Hypothalamus (tissue), 51 donors: Measurements from ENCODE around the gene EXOC6.
A peak's percentile ranks its signal among the peaks of the same experiment; 100 is the strongest.
"Not testable (repeated sequence)": the region's sequence is repeated elsewhere in the genome, so short reads cannot be mapped to it uniquely, and the experiment has no call there.

Source experiments
- DNase-seq, 51 donors: peaks; one replicate each; lab custom pipeline; 2025; lab: John Stamatoyannopoulos, UW

The EXOC6 gene

GRCh38 chr10:92929896-92930295, 81.6 kb downstream of the EXOC6 start:
- no peak for DNase-seq

GRCh38 chr10:92931597-92931996, 83.3 kb downstream of the EXOC6 start:
- DNase-seq = no peak

DNA sequence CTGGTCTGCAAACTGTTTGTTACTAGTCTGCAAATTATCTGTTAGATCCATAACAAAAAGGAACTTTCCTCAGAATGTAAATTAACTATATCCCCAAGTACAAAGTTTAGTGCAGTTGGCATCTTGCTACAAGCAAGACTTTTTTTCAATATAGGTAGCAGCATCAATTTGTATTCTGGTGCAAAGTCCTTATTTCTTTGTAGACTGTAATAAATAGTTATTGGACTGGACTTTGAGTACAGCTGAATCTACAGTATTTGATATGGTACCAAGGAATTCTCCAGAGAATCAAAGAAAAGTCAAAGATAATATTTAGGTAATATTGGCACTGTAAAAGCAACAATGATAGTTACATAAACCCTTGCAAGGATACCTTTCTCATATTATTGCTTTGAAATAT, 89.6 kb downstream of the EXOC6 start:
- no peak for DNase-seq

- no peak for DNase-seq
These were observed 90.5 kb downstream of the EXOC6 start for GRCh38 chr10:92938841-92939240.

GRCh38 chr10:92942226-92942625, 93.9 kb downstream of the EXOC6 start:
- no peak for DNase-seq

DNA sequence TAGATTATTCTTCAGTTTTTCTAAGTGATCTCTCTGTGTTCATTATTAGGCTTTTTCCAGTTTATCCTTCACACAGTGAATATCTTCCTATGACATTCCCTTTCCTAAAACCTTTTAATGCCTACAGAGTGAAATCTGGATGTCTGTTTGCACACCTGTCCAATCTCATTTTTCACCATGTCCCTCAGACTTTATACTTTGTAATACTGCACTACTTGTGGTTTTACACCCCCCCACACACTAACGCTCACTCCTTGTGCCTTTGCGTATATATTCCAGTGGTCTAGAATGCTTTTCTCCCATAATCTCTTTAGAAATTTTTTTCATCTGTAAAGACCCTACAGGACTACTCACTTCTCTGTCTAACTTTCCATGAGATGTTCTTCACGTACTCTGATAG, 98.2 kb downstream of the EXOC6 start:
- no peak for DNase-seq

DNA sequence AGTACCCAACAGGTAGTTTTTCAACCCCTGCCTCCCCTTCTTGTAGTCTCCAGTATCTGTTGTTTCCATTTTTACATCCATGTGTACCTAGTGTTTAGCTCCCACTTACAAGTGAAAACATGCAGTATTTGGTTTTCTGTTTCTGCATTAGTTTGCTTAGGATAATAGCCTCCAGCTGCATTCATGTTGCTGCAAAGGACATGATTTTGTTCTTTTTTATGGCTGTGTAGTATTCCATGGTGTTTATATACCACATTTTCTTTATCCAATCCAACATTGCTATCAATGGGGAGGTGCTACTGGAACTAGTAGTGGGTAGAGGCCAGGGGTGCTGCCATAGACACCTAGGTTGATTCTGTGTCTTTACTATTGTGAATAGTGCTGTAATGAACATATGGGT, 104.3 kb downstream of the EXOC6 start:
- DNase-seq = not testable (repeated sequence)

DNA sequence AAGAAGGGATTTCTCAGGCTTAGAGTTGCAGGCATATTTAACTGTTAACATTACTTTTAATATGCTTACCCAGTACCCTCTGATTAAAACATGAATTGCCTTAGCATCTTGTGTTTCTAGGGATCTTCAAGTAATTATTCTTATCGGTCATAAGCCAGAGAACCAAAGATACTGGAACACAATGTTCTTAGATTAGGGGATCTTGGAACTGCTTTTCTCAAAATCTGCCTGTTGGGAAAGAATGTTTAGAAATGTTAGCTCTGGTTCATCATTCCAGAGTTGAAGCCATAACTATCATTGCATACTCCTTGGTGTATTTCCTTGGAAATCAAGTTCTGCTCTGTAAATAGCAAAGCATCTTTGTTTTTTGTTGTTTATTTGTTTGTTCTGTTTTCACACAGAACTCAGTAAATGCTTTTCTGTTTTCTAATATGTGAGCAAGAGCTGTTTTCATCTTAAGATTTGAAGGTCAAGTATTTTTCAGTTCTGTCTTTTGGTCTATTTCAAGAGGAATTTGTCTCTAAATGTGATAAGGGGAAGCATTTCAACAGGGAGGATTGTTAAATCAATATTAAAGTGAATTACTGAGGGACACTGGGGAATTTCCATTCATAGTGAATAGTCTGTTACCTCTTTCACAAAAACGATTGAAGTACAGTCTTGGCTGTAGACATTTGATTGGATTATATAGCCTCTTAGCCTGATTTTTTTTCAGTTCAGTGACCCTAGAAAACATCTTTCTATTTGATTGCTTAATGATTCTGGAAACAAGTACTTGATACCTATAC, 109.1 kb downstream of the EXOC6 start:
- no peak for DNase-seq

GRCh38 chr10:92961638-92962037, 113.3 kb downstream of the EXOC6 start:
- no peak for DNase-seq

DNA sequence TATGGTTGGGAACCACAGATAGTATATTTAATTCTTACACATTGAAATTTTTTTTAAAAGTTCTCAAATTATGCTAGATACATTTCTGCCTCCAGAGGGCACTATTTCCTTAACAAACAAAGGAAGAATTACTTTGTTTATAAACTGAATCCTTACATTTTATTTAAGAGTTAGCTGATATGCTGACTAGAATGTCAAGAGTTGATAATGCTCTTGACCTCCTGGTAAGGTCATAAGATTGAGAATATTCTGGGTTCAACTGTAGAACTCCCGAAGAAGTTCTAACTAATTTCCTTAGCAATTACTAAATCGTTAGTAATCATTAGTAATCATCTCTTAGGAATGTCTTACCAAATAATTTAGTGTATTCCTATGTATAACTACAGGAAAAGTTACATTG, 117.0 kb downstream of the EXOC6 start:
- DNase-seq = peak in 1 of 51 donors; percentile 9

DNA sequence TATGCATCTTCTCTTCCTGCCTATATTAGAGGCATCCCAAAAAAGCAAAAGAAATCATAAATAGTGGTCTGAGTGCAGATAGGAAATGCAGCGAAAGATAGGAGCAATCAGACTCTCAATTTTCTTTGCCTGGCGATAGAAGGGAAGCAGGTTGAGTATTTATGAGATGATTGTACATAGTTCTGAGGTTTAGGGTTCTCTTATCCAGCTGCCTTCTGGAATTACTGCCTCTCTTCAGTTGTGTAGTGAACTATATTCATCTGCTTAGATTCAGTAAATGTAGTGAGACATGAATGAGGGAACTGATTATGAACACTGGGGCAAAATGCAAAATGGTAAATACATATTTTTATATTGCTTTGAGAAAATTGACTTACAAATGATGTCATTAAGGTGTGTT, 119.3 kb downstream of the EXOC6 start:
- no peak for DNase-seq

GRCh38 chr10:92969151-92969550, 120.8 kb downstream of the EXOC6 start:
- no peak for DNase-seq

DNA sequence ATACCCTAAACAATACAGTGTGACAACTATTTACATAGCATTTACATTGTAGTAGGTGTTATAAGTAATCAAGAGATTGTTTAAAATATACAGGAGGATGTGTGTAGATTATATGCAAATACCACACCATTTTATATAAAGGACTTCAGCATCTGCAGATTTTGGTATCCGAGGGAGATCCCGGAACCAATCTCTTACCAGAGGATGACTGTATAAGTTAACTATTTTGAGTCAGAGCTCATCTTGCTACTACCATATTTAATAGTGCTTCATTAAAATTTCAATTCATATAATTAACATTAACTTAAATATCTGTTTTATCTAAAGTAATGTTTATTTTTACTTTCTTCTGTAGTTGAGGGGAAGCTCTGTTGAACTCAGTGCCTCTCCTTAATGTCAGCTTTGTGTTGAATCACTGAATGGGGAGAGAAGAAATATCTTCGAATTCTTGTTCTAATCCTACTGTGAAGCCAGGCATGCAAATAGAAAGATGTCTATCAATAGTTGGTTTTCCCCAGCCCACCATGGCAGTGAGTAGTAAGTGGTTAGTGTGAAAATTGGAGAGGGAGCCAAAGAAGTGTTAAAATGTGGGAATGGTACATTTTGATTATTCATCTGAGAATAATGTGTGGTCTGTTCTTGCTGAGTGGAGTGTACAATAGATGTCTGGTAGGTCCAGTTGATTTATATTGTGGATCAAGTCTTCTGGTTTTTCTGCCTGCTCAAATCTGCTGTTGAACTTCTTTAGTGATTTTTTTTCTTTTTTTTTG, 122.2 kb downstream of the EXOC6 start:
- no peak for DNase-seq

DNA sequence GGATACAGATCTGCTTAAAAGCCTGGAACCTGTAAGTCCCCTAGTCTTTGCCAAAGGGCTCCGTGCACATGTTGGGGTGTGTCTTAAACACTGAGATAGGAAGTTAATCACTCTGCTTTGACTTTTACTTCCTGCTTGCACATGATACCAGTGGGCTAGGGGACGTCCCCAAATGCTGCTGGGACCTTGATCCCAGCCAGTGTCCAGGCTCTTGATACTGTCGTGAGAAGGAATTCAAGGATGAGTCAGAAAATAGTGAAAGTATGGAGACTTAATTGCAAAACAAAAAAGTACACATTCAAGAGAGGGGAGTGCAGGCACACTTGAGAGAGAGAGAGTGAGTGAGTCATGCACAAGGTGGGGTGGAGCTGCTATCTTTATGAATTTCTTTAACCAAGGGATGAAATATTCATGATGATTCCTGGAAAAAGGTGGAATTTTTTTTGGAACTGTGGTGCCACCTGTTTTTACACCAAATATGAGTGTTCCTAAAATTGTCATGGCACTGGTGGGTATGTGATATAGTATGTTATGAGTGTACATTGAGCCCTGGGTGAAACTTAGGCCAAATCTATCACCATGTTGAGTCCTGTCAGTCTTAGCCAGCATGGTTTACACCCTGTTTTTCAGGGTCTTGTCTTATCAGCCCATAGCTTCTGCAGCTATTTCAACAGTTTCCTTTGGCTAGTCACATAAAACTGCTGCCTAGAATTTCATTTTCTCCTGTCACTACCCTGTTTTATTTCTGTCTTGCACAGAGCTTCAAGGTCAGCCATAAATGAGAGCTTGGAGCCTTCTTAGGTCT, 123.9 kb downstream of the EXOC6 start:
- no peak for DNase-seq

- no peak for DNase-seq
These were observed 124.6 kb downstream of the EXOC6 start for GRCh38 chr10:92972886-92973285.

DNA sequence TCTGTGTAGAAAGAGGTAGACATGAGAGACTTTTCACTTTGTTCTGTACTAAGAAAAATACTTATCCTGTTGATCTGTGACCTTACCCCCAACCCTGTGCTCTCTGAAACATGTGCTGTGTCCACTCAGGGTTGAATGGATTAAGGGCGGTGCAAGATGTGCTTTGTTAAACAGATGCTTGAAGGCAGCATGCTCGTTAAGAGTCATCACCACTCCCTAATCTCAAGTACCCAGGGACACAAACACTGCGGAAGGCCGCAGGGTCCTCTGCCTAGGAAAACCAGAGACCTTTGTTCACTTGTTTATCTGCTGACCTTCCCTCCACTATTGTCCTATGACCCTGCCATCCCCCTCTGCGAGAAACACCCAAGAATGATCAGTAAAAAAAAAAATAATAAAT, 128.0 kb downstream of the EXOC6 start:
- DNase-seq = not testable (repeated sequence)

DNA sequence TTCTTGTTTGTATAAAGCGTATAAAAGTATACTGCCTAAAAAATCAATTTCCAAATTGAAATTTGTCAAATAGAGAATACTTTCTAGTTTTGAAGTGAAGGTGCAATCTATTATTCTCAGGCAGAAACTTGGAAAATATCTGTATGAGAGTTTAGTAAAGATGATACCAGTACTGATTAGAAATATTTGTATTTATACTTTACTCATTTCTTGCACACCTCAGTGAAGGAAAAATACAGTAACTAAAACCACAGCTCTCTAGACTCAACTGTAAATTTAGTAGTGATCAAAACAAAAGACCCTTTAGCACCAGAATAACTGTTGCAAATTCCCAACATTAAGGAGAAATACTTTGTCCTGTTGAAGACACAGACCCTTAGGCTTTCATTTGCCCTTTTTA, 140.9 kb downstream of the EXOC6 start:
- DNase-seq = no peak

DNA sequence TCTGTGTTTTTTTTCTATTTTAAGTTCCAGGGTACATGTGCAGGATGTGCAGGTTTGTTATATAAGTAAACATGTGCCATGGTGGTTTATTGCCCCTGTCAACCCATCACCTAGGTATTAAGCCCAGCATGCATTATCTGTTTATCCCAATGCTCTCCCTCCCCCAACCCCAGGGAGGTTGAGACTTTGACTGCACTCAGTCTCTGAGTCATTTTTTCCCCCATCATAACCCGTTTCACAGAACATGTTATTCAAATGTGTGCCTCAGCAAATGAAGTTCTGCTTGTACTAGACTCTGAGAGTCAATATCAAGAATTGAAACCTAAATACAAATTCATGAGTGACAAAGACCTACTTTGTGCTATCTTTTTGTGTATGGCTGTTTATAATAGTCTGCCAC, 142.3 kb downstream of the EXOC6 start:
- DNase-seq = no peak

DNA sequence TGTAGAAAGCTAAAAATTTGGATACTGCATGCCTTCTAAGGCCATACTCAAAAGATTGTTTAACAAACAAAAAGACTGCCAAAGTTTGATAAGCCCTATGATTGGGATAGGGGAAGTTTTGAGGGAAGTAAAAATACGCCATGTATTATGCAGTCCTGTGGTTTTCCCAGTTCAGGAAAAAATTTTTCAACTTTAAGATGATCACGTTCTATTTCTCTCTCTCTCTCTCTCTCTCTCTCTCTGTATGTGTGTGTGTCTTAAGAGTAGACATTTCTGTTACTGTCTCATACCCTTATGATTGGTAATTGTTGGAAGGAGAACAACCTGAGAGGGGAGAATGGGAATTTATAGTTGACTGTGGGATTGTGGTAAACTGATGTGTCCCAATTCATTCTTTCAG, 143.2 kb downstream of the EXOC6 start:
- DNase-seq = no peak

- DNase-seq = no peak
These were observed 145.5 kb downstream of the EXOC6 start for GRCh38 chr10:92993699-92994272.

DNA sequence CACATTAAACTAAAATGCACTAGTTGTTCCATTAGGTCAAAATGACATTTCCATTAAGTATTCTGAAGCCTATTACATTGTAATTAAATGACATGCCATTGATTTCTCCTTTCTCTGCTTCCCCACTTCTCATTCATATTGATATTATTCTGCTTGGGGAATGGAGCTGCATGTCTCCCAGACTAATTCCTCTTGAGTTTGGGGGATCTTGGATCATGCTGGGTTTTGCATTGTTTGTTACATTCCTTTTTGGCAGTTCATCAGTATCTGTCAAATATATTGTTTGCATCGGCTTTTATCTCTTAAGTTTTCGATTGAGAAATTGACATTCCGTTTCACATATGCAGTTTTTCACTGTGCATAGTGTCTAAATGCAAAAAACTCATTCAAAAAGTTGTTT, 147.2 kb downstream of the EXOC6 start:
- no peak for DNase-seq
